Neural cell (in vitro differentiated cells): ENCODE results near the gene HSD3B7. TPM values are rescaled to one million over a fixed set of nuclear protein-coding genes. Genes with fewer than 3 reads are reported as not detected.

ENCODE experiments used
- H2AFZ ChIP-seq: fragments of 200-600, 300-800 bp; sonication (generic), shearing (Covaris generic); 2 replicates; pipeline ENCODE4 v1.6.0; 2014; ENCODE audit warnings: low read depth, mild to moderate bottlenecking, antibody characterized with exemption, low read length, moderate library complexity
- H3F3A ChIP-seq: fragments of 200-600 bp; shearing (Covaris generic); 2 replicates; pipeline ENCODE4 v1.6.1; 2016; ENCODE audit warnings: mild to moderate bottlenecking, moderate library complexity, mixed read lengths, antibody characterized with exemption, low read length; ENCODE audit not compliant: insufficient read depth, poor library complexity, severe bottlenecking
- H3K27ac ChIP-seq: fragments of 200-600, 300-800 bp; sonication (generic), shearing (Covaris generic); 2 replicates; pipeline ENCODE4 v1.5.1; 2014; ENCODE audit warnings: mild to moderate bottlenecking, low read length, moderate library complexity
- H3K27me3 ChIP-seq: fragments of 300-800, 200-600 bp; sonication (generic), shearing (Covaris generic); 2 replicates; pipeline ENCODE4 v1.6.0; 2014; ENCODE audit warnings: mild to moderate bottlenecking, low read depth, low read length, moderate library complexity; ENCODE audit not compliant: insufficient read depth
- H3K36me3 ChIP-seq: fragments of 300-800, 200-600 bp; sonication (generic), shearing (Covaris generic); 2 replicates; pipeline ENCODE4 v1.5.1; 2014; ENCODE audit warnings: mild to moderate bottlenecking, antibody characterized with exemption, low read length, moderate library complexity; ENCODE audit not compliant: insufficient read depth
- H3K4me2 ChIP-seq: fragments of 300-800, 200-600 bp; sonication (generic), shearing (Covaris generic); 2 replicates; pipeline ENCODE4 v1.6.0; 2014; ENCODE audit warnings: mild to moderate bottlenecking, low read length
- H3K4me3 ChIP-seq: fragments of 300-800, 200-600 bp; sonication (generic), shearing (Covaris generic); 2 replicates; pipeline ENCODE4 v1.5.1; 2014; ENCODE audit warnings: mild to moderate bottlenecking, low read length, moderate library complexity
- H3K79me2 ChIP-seq: fragments of 200-600 bp; shearing (Covaris generic); replicated peaks from 2 replicates; pipeline ENCODE4 v1.6.0; 2014; ENCODE audit warnings: mild to moderate bottlenecking, low read length, moderate library complexity; ENCODE audit not compliant: insufficient read depth
- H3K9ac ChIP-seq: fragments of 300-800, 200-600 bp; sonication (generic), shearing (Covaris generic); 2 replicates; pipeline ENCODE4 v1.6.1; 2016; ENCODE audit warnings: mild to moderate bottlenecking, low read length, mixed read lengths
- H3K9me2 ChIP-seq: fragments of 200-600 bp; shearing (Covaris generic); 2 replicates; pipeline ENCODE4 v1.6.1; 2016; ENCODE audit warnings: mild to moderate bottlenecking, low read length, mixed read lengths; ENCODE audit not compliant: insufficient read depth
- H3K9me3 ChIP-seq: fragments of 200-600, 300-800 bp; sonication (generic), shearing (Covaris generic); 2 replicates; pipeline ENCODE4 v1.6.1; 2016; ENCODE audit warnings: mild to moderate bottlenecking, mixed run types, low read length, moderate library complexity, mixed read lengths
- H4K20me1 ChIP-seq: fragments of 200-600 bp; shearing (Covaris generic); 2 replicates; pipeline ENCODE4 v1.6.1; 2016; ENCODE audit warnings: mild to moderate bottlenecking, mixed run types; ENCODE audit not compliant: insufficient read depth
- EP300 ChIP-seq: fragments of 450-650 bp; conservative IDR thresholded peaks from 2 replicates; pipeline ENCODE4 v1.6.1; 2014; ENCODE audit warnings: antibody characterized with exemption, mild to moderate bottlenecking, moderate library complexity; ENCODE audit not compliant: poor library complexity, severe bottlenecking
- EZH2 ChIP-seq: fragments of 200-600, 300-800 bp; shearing (Covaris generic), sonication (generic); IDR thresholded peaks from 2 replicates; pipeline ENCODE4 v1.6.1; 2014; ENCODE audit warnings: antibody characterized with exemption, low read length, borderline replicate concordance, mild to moderate bottlenecking; ENCODE audit not compliant: insufficient read depth, poor library complexity, severe bottlenecking
- MXI1 ChIP-seq: fragments of 450-650 bp; conservative IDR thresholded peaks from 2 replicates; pipeline ENCODE4 v1.6.1; 2014; ENCODE audit warnings: antibody characterized with exemption, mild to moderate bottlenecking; ENCODE audit not compliant: poor library complexity, severe bottlenecking
- POLR2AphosphoS5 ChIP-seq: IDR thresholded peaks from 2 replicates; pipeline ENCODE4 v1.6.1; 2012
- RAD21 ChIP-seq: fragments of 450-650 bp; conservative IDR thresholded peaks from 2 replicates; pipeline ENCODE4 v1.6.1; 2014; ENCODE audit warnings: antibody characterized with exemption, mild to moderate bottlenecking, moderate library complexity
- REST ChIP-seq: IDR thresholded peaks from 2 replicates; pipeline ENCODE4 v1.6.1; 2012; ENCODE audit warnings: borderline replicate concordance
- SMC3 ChIP-seq: fragments of 450-650 bp; conservative IDR thresholded peaks from 2 replicates; pipeline ENCODE4 v1.6.1; 2014; ENCODE audit warnings: antibody characterized with exemption, mild to moderate bottlenecking, moderate library complexity; ENCODE audit not compliant: poor library complexity
- TAF1 ChIP-seq: IDR thresholded peaks from 2 replicates; pipeline ENCODE4 v1.6.1; 2012; ENCODE audit warnings: low read depth
- polyA plus RNA-seq: library from polyadenylated mRNA; depleted of rRNA; stranded (reverse); fragments of >200 nt; gene quantifications from 2 replicates; pipeline ENCODE4 v1.2.3, GENCODE V29; 2014
- TF ChIP-seq, protein P1 (sequence below): fragments of 450-650 bp; IDR thresholded peaks from 2 replicates; pipeline ENCODE4 v1.5.1; 2014; ENCODE audit warnings: antibody characterized with exemption, mild to moderate bottlenecking, moderate library complexity; ENCODE audit not compliant: poor library complexity, severe bottlenecking

Gene HSD3B7
- polyA plus RNA-seq, 1 donor from 2014 or later, result 3.4 TPM

- H4K20me1 ChIP-seq, result no peaks in the 10 kb centered on the region
- H3K27ac ChIP-seq, result no peak overlapping the region
- H3K36me3 ChIP-seq, result no peaks in the 10 kb centered on the region
- H3F3A ChIP-seq, result no peaks in the 10 kb centered on the region
- no peak overlapping the region for H3K9ac ChIP-seq
- H3K79me2 ChIP-seq, result no peaks in the 10 kb centered on the region
- H2AFZ ChIP-seq, result no peak overlapping the region
- TF ChIP-seq MXI1, result no peak
- no peak for TF ChIP-seq EP300
- TF ChIP-seq POLR2AphosphoS5, result no peak
- no peak for TF ChIP-seq REST
- no peak for TF ChIP-seq RAD21
- TF ChIP-seq, protein P1, sequence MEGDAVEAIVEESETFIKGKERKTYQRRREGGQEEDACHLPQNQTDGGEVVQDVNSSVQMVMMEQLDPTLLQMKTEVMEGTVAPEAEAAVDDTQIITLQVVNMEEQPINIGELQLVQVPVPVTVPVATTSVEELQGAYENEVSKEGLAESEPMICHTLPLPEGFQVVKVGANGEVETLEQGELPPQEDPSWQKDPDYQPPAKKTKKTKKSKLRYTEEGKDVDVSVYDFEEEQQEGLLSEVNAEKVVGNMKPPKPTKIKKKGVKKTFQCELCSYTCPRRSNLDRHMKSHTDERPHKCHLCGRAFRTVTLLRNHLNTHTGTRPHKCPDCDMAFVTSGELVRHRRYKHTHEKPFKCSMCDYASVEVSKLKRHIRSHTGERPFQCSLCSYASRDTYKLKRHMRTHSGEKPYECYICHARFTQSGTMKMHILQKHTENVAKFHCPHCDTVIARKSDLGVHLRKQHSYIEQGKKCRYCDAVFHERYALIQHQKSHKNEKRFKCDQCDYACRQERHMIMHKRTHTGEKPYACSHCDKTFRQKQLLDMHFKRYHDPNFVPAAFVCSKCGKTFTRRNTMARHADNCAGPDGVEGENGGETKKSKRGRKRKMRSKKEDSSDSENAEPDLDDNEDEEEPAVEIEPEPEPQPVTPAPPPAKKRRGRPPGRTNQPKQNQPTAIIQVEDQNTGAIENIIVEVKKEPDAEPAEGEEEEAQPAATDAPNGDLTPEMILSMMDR, result no peak
- no peaks in the 10 kb centered on the region for H3K9me3 ChIP-seq
- H3K9me2 ChIP-seq, result no peaks in the 10 kb centered on the region
- no peak overlapping the region for H3K4me3 ChIP-seq
- H3K4me2 ChIP-seq, result no peak overlapping the region
- H3K27me3 ChIP-seq, result no peaks in the 10 kb centered on the region
These were observed 19.6 kb upstream of the HSD3B7 start for GRCh38 chr16:30965436-30965835.

GRCh38 chr16:30966033-30966619 is 18.9 kb upstream of the HSD3B7 start:
- TF ChIP-seq, protein P1, result no peak
- no peak for TF ChIP-seq TAF1
- no peak for TF ChIP-seq POLR2AphosphoS5
- no peak for TF ChIP-seq REST
- TF ChIP-seq EP300, result no peak
- TF ChIP-seq SMC3, result no peak
- no peak for TF ChIP-seq EZH2
- TF ChIP-seq MXI1, result no peak
- TF ChIP-seq RAD21, result no peak
- no peaks in the 10 kb centered on the region for H4K20me1 ChIP-seq
- no peaks in the 10 kb centered on the region for H3K9me3 ChIP-seq
- H2AFZ ChIP-seq, result no peak overlapping the region
- H3K4me3 ChIP-seq, result no peak overlapping the region
- H3K27ac ChIP-seq, result no peak overlapping the region
- no peaks in the 10 kb centered on the region for H3K79me2 ChIP-seq
- no peaks in the 10 kb centered on the region for H3K27me3 ChIP-seq
- H3K9ac ChIP-seq, result no peak overlapping the region
- H3K36me3 ChIP-seq, result no peaks in the 10 kb centered on the region
- no peaks in the 10 kb centered on the region for H3F3A ChIP-seq
- H3K4me2 ChIP-seq, result no peak overlapping the region
- no peaks in the 10 kb centered on the region for H3K9me2 ChIP-seq
